ENCODE measurements around the gene DPM2.

DPM2 gene

DNA sequence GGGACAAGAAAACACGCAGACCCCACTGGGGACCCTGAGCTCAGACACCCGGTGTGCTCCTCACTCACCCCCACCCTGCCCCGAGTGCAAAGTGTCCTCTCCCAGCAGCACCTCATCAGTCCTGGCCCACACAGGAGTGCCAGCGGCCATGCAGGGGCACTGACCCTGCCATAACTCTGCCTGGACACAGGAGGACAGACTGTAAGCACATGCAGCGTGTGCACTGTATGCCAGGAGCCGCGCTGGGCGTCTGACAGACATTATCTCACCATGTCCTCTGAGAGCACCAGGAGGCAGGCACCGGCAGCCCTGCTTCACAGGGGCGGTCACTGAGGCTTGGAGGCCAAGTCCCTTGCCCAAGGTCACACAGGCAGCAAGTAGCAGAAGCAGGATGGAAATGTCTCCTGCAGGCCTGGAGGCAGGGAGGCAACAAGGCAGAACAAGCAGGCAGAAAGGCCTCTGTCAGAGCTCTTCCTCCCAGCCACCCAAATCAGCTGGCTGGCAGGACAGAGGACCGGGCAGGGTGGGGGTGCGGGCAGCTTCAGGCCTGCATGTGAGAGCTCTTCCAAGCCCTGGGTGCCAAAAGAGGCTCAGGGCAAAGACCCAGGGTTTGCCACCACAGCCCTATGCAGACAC lies 34.7 kb upstream of the DPM2 start:
- no peak for DNase-seq

DNA sequence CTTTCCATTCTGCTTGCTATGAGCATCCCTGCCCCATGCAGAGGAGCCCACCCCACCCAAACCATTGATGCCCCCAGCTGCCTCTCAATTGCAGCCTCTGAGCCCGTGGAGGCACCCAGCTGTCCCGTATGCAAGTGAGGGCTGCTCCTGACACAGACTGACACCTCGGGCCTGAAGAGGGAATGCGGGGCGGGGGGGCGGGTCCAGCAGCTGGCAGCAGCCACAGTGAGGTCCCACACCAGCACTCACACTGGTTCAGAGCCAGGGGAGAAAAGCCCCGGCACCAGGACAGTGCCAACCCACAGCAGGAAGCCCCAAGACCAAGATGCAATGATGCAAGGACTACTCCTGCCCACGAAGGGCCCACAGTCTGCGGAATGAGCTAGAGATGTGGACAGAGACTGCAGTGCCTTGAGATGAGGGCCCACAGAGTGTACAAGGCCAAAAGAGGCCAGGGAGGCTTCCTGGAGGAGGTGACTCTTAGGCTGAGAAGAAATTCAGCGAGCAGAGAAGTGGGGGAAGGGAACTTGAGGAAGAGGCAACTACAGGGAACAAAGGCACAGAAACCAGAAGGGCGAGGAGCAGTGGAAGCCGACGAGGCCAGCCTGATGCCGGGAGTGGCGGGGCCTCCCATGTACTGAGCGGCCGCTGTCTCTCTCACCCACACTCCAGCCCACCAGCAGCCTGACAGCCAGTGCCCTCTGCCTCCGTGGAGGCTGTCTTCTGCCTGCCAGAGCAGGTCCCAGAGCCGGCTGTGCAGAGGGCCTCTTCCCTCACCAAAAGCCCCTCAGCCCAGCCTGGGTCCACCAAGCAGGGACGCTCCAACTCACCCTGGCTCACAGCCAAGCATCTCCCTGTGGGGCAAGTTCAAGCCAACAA lies 33.9 kb upstream of the DPM2 start:
- DNase-seq: peak; percentile 59

DNA sequence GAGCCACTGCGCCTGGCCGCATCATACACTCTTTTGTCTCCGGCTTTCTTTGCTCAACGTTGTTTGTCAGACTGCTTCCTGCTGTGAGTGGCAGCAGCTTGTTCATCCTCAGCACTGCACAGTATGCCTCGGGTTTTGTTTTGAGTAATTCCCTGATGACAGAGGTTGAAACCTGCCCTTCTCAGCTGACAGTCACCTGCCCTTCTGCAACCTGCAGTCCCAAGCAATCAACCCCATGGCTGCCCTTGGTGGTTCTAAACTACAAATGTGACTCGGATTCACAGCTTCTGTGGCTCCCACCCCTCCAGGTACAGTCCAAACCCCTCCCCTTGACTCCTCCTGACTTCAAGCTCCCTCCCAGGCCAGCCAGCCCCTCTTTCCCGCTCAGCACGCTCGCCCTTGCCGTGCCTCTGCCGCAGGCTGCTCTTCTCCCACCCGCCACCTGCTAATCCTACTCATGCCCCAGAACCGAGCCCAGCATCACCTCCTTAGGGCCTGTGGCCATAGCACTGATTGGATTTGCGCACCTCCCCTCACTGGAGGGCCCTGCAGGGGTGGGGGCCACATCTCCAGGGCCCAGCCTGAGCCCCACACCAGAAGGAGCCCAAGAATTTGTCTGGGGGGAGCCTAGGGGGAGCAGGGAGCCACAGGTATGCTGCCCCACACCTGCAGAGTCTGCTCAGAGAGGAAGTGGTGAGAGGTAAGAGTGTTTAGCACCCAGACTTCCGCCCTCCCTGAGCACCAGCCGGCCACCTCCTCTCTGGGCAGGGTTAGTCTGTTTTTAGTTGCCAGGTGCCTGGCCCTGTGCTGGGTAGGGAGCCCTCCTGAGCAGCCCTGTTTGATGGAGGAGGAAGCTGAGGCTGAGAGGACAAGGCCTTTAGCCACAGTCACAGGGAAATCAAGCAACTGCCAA lies 33.0 kb upstream of the DPM2 start:
- peak; percentile 97 for DNase-seq

DNA sequence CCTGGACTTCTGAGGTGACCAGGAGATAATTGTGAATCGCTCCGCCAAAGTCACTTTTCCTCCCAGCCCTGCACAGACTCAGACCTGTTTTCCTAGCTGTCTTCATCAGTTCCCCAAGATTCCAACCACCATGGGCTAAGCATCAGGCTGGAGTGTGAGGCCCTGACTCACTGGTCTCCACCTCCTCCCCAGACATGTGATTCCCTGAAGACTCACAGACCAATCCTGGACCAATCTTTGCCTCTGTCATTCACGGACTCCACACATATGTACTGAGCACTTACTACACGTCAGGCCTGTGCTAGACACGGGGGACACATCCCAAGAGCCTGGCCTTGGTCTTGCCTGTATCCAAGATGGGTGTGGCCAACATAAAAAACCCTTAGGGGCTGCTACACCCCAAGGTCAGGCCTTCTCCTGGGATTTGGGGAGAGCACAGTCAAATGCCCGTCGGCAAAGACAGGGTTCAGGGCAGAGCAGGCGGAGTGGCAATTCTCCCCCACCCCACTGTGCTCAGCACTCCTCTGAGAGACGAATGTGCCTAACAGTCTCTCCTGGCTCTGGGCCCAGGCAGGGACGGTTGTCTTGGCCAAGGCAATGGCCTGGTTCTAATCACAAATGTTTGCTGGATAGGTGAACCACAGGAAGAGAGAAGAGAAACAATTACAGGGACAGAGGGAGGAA lies 31.2 kb upstream of the DPM2 start:
- no peak for DNase-seq

DNA sequence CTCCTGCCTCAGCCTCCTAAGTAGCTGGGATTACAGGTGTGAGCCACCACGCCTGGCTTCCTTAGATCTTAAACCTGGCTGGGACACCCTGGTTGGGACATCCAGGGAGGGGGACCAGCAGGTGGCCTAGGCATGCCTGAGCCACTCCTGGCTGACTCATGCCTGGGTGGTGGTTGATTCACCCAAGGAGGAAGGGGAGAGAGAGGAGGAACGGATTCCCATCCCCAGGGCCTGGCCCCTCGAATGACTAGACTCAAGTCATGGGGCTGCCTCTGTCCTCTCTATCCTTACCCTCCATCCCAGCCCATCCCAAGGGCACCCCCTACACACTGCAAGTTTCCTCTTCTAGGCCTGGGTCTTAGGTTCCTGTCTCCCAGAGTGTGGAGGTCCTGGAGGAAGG lies 30.4 kb upstream of the DPM2 start:
- DNase-seq: peak; percentile 34

DNA sequence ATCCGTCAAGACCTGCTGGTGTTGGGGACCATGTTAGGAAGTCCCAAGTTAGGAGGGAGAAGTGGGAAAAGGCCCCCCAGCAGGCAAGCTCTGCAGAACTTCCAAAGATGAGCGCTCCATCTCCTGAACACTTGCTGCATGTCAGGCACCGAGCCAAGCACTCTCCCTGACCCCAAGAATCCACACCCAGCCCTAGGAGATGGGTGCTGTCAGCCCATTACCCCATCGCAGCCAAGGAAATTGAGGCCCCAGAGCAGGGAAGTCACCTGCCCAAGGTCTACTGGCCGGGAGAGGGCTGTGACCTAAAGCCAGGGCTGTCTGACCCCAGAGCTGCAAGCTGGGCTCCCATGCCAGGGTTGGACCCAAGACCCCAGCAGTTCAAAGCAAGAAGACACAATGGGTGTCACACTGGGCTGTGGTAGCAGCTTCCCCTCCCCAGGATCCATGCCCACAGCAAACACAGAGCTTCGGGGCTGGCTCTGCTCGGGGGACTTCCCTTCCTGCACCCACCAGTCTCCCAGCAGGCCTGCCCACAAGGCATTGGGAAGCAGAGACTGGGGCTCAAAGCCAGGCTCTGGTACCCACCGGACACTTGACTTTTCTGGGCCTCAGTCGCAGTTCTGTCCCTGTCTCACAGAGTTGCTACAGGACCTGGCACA lies 29.6 kb upstream of the DPM2 start:
- DNase-seq: no peak

DNA sequence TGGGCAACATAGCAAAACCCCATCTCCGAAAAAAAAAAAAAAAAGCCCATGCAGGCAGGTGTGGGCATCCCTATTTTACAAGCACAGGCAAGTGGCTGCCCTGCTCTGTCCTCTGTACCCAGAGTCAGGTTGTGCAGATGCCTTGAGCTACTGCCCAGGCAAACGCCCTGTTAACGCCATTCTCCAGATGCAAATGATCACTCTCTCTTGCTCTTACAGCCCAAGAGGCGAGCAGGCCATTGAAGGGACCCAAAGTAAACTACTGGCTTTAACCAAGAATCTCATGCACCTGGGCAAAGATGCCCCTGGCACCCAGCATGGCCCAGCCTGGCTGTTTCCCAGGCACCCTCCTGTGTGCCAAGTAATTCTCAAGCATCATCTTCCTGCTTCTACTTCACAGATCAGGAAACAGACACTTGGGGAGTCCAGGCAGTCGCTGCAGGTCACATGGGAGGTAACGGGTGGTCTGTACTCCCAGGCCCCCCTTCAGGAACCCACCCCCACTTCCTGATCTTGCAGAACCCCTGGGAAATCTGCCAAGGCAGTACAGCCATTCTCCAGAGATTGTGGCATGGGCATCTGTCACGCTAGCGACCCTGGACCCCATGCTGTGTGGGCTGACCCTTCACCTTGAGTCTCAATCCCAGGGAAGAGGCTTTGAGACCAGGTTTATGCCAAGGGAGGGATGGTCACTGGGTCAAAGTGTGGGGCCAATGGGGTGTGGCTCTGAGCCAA lies 28.9 kb upstream of the DPM2 start:
- no peak for DNase-seq

DNA sequence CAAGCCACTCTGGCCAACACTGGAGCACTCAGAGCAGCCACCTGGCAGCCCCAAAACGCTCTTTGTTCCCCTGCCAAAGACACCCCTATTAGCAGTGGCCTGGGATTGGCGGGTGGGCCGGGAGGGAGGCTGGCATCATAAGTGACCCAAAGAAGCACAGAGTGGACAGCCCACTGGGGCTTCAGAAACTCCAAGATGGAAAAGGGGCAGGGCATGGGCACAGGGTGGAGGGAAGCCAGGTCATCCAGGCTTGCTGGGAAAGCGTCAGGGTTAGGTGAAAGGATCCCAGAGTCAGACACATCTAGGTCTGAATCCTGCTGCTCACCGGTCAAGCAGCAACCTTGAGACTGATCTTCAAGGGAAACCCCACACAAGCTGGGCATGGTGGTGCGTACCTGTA lies 28.3 kb upstream of the DPM2 start:
- no peak for DNase-seq

DNA sequence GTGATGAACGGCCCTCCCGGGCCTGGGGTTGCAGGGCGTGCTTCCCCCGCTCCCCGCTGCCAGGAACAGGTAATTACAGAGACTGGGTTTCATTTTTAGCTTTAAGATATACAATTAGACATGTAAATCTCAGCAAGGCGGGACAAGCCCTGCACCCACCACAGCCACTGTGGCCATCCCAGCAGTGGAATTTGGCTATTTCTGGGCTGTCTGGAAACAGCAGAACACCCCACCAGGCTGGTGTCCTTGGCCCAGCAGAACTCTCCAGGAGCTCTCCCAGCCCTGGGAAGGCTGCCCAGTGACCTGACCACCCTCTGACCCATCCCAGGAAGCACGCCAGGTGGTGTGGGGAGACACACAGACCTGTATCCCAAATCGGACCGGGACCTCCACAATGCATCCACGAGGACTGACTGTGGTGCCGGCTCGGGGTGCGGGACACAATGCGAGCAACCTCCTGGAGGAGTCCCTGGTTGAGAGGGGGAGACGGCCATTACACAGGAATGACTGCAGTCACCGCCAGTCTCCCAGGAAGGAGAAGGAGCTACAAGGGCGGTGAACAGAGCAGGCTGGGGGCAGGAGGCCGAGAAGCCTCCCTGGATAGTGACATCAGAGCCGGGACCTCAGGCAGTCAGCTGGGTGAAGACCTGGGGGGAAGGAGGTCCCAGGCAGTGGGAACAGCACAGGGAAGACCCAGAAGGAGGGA lies 25.9 kb upstream of the DPM2 start:
- DNase-seq: no peak

DNA sequence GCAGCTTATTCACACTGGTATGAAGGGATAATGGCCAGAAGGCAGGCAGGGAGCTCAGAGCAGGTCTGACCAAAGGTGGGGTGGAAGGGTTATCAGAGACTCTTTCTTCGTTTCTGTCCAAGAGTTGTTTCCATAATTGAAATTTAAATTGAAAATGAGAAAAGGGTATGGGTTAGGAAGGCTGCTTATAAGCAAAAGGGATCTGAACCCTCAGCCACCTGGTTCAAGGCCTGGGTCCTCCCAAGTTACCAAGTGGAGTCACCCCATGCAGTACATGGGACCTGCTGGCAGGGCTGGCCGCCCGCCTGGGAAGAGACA lies 25.3 kb upstream of the DPM2 start:
- DNase-seq: no peak

DNA sequence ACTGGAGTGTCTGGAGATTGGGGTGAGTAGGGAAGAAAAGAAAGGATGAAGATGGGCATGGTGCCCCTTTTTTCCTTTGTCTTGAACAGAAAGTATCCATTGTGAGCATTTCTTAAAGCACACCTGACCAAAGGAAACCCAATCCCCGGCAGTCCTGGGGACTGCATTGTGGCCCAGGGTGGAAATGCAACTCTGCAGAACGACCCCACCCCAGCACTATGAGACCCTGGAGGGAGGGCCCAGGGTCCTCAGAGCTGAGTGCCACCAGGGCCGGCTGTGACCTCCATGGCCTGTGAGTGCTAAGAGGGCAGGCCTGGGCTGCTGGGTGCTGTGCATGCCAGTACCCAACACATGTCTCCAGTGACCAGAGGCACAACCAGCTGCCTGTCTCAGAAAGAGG lies 24.6 kb upstream of the DPM2 start:
- no peak for DNase-seq

DNA sequence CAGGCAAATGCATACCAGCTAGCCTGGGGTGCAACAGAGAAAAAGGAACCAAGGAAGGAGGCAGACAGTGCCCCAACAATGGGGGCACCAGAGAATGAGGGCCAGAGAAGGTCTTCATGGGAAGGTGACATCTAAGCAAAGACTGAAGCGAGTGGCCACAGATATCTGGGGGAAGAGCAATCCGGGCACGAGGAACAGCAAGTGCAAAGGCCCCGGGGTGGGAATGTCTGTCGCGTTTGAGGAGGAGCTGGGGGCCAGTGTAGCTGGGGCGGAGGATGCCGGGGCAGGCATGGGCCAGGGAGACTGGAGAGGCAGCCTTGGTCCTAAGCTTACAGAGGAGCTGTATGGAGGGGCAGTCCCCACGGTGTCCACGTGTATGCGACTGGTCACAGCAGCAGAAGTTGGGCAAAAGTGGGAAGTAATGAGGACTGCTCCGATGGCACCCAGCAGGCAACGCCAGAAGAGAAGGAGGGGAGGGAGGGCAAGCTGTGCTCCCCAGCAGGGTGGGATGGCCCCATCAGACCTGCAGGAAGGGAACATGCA lies 24.0 kb upstream of the DPM2 start:
- DNase-seq: no peak

DNA sequence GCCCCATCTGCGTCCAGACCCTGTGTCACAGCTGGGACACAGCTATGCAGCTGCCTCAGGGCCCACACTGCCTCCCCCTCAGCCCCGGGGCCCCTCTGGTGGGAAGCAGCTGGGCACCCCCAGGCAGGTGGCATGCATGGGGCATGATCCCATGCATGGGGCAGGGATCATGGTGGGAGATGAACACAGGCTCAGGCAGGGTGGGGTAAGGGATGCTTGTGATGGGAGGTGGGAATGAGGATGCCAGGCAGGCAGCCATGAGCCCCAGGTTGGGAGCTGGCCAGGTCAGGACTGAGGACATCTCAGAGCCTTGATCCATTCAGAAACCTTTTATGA lies 23.5 kb upstream of the DPM2 start:
- no peak for DNase-seq

DNA sequence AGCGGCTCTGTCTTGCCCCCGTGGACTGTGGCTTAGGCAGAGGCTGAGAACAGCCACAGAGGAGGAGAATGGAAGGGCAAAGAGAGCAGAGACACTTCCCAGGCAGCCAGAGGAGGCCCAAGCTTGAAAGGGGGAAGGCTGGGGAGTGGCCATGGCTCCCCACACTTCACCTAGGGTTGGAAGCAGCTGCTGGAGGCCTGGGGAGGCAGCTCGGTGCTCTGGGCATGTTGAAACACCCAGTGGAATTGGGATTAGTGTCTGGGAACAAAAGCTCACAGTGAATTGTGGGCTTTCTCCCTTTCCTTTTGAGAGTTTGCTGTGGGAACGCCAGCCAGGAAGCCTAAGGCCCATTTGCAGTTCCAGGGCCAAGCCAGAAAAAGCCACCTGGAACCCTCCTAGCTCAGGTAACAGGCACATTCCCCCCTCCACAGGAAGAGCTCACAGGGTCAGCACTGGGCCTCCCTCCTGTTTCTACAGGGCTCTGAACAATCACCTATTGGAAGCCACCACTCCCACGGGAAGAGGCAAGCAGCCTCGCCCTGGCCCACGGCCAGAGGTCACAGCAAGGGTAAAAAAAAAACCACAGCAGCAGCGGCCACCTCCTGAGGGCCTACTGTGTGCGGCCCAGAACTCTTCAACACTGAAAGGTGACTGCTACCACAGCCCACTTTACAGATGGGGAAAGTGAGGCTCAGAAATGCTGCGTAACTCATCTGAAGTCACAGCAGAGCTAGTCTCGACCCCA lies 22.9 kb upstream of the DPM2 start:
- DNase-seq: no peak

DNA sequence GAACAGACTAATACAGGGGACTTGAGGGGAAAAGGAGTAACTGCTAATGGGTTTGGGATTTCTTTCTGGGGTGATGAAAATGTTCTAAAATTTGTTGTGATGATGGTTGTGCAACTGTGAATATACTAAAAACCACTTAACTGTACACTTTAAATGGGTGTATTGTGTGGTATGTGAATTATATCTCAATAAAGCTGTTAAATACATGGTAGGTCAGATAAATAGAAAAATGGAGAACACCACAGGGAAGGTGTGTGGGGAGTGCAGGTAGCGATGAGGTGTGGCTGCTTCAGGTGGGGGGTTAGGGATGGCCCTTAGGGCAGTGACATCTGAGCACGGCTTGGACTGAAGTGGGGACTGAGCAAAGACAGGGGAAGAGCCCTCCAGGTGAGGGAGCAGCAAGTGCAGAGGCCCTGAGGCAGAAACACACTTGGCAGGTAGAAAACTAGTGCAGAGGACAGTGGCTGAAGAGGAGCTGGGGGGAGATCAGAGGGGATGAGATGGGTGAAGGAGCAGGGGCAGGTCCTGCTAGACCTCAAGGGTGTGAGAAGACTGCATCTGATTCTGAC lies 22.3 kb upstream of the DPM2 start:
- no peak for DNase-seq

DNA sequence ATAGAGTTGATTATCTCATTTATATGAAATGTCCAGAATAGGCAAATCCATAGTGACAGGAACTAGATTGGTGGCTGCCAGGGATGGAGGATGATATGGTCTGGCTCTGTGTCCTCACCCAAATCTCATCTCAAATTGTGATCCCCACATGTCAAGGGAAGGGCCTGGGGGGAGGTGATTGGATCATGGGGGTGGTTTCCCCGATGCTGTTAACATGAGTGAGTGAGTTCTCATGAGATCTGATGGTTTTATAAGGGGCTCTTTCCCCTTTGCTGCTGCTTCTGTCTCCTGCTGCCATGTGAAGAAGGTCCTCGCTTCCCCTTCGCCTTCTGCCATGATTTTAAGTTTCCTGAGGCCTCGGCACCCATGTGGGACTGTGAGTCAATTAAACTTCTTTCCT lies 21.7 kb upstream of the DPM2 start:
- no peak for DNase-seq

DNA sequence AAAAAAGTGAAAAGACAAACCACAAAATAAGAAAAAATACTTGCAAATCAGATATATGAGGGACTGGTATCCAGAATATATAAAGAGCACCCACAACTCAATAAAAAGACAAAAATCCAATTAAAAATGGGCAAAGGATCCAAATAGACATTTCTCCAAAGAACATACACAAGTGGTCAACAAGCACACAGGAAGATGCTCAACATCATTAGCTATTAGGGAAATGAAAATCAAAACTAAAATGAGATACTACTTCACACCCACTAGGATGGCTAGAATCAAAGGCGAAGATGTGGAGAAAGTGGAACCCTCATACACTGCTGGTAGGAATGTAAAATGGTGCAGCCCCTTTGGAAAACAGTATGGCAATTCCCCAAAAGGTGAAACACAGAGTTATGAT lies 21.1 kb upstream of the DPM2 start:
- DNase-seq: no peak

DNA sequence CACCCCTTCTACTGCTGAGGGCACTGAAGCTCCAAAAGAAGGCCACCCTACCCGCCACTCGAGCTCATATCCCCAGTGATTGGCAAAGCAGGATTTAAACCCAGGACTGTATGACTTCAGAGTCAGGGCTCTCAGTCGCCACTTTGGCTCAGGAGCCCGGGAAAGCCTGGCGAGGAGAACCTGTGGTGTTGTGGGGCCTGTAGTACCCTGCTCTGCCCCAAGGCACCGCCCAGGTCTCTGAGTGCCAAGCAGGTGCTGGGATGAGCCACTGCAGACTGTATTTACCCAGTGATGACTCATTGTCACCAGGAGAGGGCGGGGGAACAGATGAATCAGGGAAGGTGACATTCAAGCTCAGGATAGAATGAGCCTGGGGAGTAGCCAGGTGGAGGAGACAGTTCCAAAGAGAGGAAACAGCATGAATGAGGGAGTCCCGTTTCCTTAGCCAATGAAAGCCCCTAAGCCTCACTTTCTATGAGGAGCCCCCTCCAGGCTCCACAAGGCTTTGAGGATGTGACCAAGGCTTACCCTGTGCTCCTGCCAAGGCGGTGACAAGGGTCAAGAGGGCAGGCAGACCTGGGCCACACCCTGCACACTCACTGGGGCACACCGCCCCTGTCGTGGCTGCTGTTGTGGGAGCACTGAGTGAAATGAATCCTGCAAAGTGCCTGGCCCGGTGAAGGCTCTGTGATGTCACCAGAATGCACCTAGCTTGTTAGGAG lies 17.8 kb upstream of the DPM2 start:
- peak; percentile 89 for DNase-seq

DNA sequence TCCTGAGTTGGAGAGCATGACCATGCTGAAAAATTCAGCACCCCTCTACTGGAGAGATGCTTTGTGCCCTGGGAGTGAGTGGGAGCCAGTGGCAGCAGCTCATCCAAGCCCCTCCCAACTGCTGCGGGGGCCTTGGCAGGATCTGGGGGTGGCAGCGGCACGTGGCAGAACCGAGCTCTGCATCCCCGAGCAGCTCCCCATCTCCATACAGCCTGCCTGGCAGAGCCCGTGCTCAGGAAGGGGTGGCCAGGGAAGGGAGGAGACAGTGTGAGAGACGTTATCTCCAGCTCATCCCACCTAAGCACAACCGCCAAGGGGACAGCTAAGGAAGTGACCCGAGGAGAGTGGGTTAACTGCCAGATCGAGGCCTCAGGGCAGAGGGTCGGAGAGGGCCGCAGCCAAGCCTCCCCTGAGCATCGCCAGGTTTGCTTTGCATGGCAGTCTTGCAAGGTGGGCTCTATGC lies 17.2 kb upstream of the DPM2 start:
- DNase-seq: no peak

Measured in activated CD4-positive, alpha-beta T cell treated with anti-CD3 and anti-CD28 coated beads, Interleukin-10, Interleukin-2, amounts not matched to agents 100 ng/mL and 50 ng/mL, durations not matched to agents 16 hours and 8 hours (primary cell).